ENCODE data around the gene SYTL1.

DNA sequence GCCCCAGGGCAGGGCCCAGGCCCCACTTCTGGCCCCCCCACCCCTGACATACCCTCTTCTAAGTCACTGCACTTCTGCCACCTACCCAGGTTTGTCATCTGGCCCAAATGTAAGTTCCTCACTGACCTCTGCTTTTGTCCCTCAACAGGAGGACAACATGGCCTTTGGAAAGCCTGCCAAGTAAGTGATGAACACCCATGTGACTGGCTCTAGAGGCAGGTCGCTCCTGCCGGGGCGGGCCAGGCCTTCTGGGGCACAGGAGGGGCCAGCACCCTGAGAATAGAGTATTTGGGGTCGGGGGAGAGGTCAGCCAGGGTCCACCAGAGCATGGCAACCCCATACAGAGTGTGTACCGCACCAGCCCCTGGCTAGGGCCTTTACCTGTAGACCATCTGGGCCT is 9.9 kb upstream of the SYTL1 start:
- TF ChIP-seq, protein P1, sequence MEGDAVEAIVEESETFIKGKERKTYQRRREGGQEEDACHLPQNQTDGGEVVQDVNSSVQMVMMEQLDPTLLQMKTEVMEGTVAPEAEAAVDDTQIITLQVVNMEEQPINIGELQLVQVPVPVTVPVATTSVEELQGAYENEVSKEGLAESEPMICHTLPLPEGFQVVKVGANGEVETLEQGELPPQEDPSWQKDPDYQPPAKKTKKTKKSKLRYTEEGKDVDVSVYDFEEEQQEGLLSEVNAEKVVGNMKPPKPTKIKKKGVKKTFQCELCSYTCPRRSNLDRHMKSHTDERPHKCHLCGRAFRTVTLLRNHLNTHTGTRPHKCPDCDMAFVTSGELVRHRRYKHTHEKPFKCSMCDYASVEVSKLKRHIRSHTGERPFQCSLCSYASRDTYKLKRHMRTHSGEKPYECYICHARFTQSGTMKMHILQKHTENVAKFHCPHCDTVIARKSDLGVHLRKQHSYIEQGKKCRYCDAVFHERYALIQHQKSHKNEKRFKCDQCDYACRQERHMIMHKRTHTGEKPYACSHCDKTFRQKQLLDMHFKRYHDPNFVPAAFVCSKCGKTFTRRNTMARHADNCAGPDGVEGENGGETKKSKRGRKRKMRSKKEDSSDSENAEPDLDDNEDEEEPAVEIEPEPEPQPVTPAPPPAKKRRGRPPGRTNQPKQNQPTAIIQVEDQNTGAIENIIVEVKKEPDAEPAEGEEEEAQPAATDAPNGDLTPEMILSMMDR (IDR thresholded peaks at IDR 0.05) = no peak
- TF ChIP-seq POLR2A (IDR thresholded peaks at IDR 0.05) = no peak

Data from thyroid gland (tissue), 4 donors.